Kidney (tissue), 14 donors: ENCODE results near the gene C11orf24. TPM values are rescaled to one million over a fixed set of nuclear protein-coding genes. Genes with fewer than 3 reads are reported as not detected.

Source experiments
- DNase-seq, 5 donors: peaks; one replicate each; pipeline ENCODE4 v3.0.0-alpha.2; 2013 to 2020
- FAIRE-seq: peaks from 2 replicates; lab custom pipeline; 2012; peaks lifted over from hg19 to GRCh38; lab: Jason Lieb, UNC
- H3K27ac ChIP-seq, 2 donors: one replicate each; pipeline ENCODE4 v1.7.0; 2013; ENCODE audit warnings: low read depth in 2 of 2, low read length in 2 of 2, inconsistent platforms in 1 of 2
- H3K27me3 ChIP-seq: one replicate; pipeline ENCODE4 v1.7.1; 2013; ENCODE audit warnings: low read length, inconsistent platforms; ENCODE audit not compliant: control insufficient read depth, insufficient read depth
- H3K36me3 ChIP-seq, 3 donors: one replicate each; pipeline versions ENCODE4 v1.7.0 to v1.7.1; 2013; ENCODE audit warnings: low read length in 3 of 3, control low read depth in 1 of 3, inconsistent platforms in 1 of 3; ENCODE audit not compliant: insufficient read depth in 3 of 3, control insufficient read depth in 2 of 3
- H3K4me1 ChIP-seq, 3 donors: one replicate each; pipeline versions ENCODE4 v1.7.0 to v1.7.1; 2013; ENCODE audit warnings: low read length in 3 of 3, inconsistent platforms in 1 of 3, low read depth in 1 of 3; ENCODE audit not compliant: control insufficient read depth in 2 of 3, insufficient read depth in 2 of 3
- H3K4me3 ChIP-seq, 3 donors: one replicate each; pipeline versions ENCODE4 v1.7.0 to v1.8.1; 2013; ENCODE audit warnings: low read length in 3 of 3, control low read depth in 1 of 3, inconsistent platforms in 1 of 3
- H3K9ac ChIP-seq, 3 donors: one replicate each; pipeline versions ENCODE4 v1.7.0 to v1.7.1; 2013; ENCODE audit warnings: low read length in 3 of 3, control low read depth in 1 of 3, inconsistent platforms in 1 of 3
- H3K9me3 ChIP-seq, 3 donors: one replicate each; pipeline versions ENCODE4 v1.7.0 to v1.7.1; 2013; ENCODE audit warnings: low read length in 3 of 3, control low read depth in 1 of 3, inconsistent platforms in 1 of 3; ENCODE audit not compliant: control insufficient read depth in 2 of 3, insufficient read depth in 1 of 3
- CTCF ChIP-seq: IDR thresholded peaks from 3 replicates; pipeline ENCODE4 v1.5.1; 2012; ENCODE audit warnings: mild to moderate bottlenecking, moderate library complexity, borderline replicate concordance; ENCODE audit not compliant: insufficient read depth; ENCODE audit errors: extremely low read depth
- intact Hi-C: fragments of 100-400 bp; cut with DNase I; formaldehyde crosslinking; loops from one replicate; pipeline ENCODE4 v1.11.1; 2022
- polyA plus RNA-seq: library from polyadenylated mRNA; stranded (reverse); fragments of 350-450 nt; fragmentation: Illumina TruSeq; extraction: RNeasy Lipid Tissue Mini Kit (QIAGEN cat#74804); gene quantifications from one replicate; pipeline ENCODE4 v1.2.3, GENCODE V29; 2014; ENCODE audit warnings: low read depth, low replicate concordance; ENCODE audit not compliant: insufficient read depth
- total RNA-seq: library from RNA; stranded (reverse); fragmentation: NEBNext Ultra II Directional; extraction: Animal tissue kit (Norgen Biotek cat#: 25700); gene quantifications from one replicate; pipeline ENCODE4 v1.2.1, GENCODE V29; 2021
- donor health status: control.
- donor health status: control.
- donor health status: control.
- donor health status: control.
- donor health status: control.
- donor health status: DM: yes; HTN: yes; CAD: no.
- donor health status: Normal renal cell carcinoma (clear cell type).

C11orf24 gene
- total and polyA plus RNA-seq, 2 donors from 2014 or later: 18.6 to 31.7 TPM

- H3K4me3 ChIP-seq: no peak overlapping the region
- H3K9ac ChIP-seq: no peak overlapping the region
- no peaks in the 10 kb centered on the region for H3K36me3 ChIP-seq
- no peaks in the 10 kb centered on the region for H3K27me3 ChIP-seq
- H3K27ac ChIP-seq: no peak overlapping the region
- FAIRE-seq (no peak), DNase-seq (peak in 1 of 5 donors; percentile 11)
- peaks cover 0 to 11% (median 6%) of the 10 kb centered on the region in 3 donors for H3K4me1 ChIP-seq
- TF ChIP-seq CTCF: no peak
- intact Hi-C loops: loop anchor here (10.0 kb wide), 1 partner anchor 75 kb away; no protein-coding TSS in a partner anchor
- no peaks in the 10 kb centered on the region for H3K9me3 ChIP-seq
Measured at GRCh38 chr11:68309621-68310185, 37.9 kb upstream of the C11orf24 start.

DNA sequence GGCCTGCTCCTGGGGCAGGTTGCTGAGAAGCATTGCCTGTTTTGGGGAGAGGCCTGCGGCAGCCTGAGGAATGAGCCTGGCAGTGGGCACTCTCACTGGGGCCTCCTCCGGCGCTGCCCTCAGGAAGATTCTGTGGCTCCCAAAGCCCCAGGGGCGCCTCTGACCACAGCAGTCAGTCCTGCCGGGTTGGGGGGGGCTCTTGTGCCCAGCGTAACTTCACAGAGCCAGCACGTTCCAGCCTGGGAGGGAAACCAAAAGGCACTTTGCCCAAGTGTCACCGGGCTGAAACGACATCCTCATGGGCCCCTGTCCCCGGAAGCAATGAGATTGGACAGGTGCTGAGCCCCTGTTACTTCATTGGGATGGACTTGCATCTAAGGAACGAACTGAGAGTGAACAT is 36.3 kb upstream of the C11orf24 start:
- H3K36me3 ChIP-seq: no peaks in the 10 kb centered on the region
- intact Hi-C loops: no loop called here
- TF ChIP-seq CTCF: no peak
- no peak overlapping the region for H3K4me3 ChIP-seq
- no peaks in the 10 kb centered on the region for H3K9me3 ChIP-seq
- H3K9ac ChIP-seq: no peak overlapping the region
- no peaks in the 10 kb centered on the region for H3K4me1 ChIP-seq
- no peak overlapping the region for H3K27ac ChIP-seq
- FAIRE-seq: no peak
- no peaks in the 10 kb centered on the region for H3K27me3 ChIP-seq
- DNase-seq: no peak

GRCh38 chr11:68306636-68307035 is 34.9 kb upstream of the C11orf24 start:
- no peak overlapping the region for H3K9ac ChIP-seq
- DNase-seq (no peak), FAIRE-seq (no peak)
- H3K27ac ChIP-seq: no peak overlapping the region
- H3K27me3 ChIP-seq: no peaks in the 10 kb centered on the region
- H3K4me1 ChIP-seq: no peaks in the 10 kb centered on the region
- H3K4me3 ChIP-seq: no peak overlapping the region
- intact Hi-C loops: no loop called here
- no peaks in the 10 kb centered on the region for H3K36me3 ChIP-seq
- TF ChIP-seq CTCF: no peak
- no peaks in the 10 kb centered on the region for H3K9me3 ChIP-seq
